HG02798 (cell line): ENCODE measurements around the gene CFAP69.

ENCODE experiments used
- ATAC-seq: cut with Tn5 transposase; IDR thresholded peaks from one replicate; pipeline ENCODE4 v1.9.1; 2021; ENCODE audit warnings: mild to moderate bottlenecking; ENCODE audit not compliant: unreplicated experiment, poor library complexity

CFAP69 gene, protein sequence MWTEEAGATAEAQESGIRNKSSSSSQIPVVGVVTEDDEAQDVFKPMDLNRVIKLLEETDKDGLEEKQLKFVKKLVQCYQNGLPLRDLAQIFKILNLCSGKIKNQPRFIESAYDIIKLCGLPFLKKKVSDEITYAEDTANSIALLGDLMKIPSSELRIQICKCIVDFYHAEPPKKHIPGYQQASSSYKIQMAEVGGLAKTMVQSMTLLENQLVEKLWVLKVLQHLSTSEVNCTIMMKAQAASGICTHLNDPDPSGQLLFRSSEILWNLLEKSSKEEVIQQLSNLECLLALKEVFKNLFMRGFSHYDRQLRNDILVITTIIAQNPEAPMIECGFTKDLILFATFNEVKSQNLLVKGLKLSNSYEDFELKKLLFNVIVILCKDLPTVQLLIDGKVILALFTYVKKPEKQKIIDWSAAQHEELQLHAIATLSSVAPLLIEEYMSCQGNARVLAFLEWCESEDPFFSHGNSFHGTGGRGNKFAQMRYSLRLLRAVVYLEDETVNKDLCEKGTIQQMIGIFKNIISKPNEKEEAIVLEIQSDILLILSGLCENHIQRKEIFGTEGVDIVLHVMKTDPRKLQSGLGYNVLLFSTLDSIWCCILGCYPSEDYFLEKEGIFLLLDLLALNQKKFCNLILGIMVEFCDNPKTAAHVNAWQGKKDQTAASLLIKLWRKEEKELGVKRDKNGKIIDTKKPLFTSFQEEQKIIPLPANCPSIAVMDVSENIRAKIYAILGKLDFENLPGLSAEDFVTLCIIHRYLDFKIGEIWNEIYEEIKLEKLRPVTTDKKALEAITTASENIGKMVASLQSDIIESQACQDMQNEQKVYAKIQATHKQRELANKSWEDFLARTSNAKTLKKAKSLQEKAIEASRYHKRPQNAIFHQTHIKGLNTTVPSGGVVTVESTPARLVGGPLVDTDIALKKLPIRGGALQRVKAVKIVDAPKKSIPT

DNA sequence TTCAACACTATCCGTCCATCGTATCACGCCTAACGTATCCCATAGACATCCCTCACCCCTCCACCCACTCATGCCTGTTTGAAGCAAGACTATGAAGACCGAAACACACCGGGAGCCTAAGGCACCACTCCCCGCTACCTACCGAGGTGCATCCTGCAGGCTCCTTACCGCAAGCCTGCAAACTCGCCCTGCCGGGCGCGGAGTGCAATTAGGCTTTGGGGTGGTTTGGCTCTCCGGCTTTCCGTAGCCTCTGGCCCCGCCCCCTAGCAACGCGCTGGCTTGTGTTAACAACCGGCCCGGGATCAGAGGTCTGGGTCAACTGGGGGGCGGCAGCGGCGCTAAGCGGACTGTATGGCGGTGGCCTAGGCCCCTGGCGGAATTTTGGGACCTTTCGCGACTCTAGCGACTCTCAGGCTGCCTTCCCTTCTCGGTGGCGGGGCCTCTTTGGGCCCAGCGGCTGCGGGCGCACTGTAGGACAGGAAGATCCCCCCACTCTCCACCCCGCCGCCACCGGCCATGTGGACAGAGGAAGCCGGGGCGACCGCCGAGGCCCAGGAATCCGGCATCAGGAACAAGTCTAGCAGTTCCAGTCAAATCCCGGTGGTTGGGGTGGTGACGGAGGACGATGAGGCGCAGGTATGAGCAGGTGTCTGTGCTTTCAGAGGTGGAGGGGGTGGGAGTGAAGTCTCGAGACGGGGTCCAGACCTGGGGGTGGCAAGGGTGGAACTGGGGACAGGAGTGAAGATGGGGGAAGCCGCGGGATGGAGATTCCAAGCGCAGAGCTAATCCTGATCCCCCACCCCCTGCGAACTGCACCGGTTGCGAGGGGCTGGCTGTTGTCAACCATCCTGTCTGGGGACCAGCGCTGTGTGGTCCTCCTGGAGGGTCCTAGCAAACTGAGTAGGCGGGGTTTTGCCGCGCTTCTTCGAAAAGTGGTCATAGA, at the start of gene CFAP69:
Gene CFAP69 (plus strand): TSS at position 266 of the 943 bp plus-strand sequence. CDS start 251 bp downstream, at position 517.
- ATAC-seq = peak; percentile 76

DNA sequence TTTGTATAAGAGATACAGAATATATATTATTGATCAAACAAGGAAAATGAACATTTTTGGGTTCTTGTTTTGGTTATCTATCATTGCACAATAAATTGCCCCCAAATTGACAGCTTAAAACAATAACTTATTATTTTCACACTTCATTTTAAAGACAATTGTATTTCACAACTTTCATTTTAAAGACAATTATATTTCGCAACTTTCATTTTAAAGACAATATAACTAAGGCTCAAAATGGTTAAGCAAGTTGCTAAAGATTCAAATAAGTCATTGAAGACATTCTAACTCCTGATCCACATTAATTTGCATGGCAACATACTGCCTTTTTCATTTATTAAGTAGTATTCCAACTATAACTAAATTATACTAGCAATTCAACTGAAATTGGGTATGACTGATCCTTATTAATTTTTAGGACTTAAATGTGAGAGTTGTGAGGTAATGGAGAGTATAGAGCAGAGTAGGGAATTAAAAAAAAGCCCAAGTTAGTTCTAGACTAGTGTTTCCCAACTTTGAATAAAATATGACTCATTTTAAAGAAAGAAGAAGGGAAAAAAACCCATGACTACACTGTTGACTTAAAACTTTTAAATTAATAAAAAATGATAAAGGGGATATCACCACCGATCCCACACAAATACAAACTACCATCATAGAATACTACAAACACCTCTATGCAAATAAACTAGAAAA, 43.3 kb upstream of the CFAP69 start:
- no peak for ATAC-seq

DNA sequence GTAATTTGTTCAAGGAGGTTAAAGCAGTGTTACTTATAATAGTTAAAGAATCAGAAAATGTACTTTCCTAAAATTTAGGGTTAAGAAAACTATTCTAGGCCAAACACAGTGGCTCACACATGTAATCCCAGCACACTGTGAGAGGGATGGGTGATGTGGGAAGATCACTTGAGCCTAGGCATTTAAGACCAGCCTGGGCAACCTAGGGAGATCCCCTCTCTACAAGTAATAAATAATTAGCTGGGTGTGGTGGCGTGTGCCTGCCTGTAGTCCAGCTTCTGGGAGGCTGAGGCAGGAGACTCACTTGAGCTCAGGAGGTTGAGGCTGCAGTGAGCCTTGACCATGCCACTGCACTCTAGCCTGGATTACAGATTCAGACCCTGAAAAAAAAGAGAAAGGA, 37.0 kb upstream of the CFAP69 start:
- ATAC-seq = no peak

DNA sequence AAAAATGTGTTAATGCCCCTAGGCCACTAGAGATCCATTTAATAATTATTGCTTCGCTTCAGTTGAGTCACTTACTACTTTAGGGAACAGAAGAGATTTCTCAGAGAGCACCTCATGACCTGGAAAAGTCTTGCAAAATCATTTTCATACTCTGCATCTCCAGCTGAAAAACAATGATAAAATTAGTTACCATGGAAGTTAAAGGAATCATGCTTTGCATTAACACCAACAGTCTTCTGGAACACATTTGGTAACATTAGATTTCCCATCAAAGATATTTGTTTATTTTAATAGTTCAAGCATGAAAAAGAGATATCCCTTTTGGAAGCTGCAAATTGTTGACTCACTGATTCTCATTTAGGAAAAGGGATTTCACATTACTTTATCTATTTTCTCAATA, 35.2 kb upstream of the CFAP69 start:
- ATAC-seq = no peak

DNA sequence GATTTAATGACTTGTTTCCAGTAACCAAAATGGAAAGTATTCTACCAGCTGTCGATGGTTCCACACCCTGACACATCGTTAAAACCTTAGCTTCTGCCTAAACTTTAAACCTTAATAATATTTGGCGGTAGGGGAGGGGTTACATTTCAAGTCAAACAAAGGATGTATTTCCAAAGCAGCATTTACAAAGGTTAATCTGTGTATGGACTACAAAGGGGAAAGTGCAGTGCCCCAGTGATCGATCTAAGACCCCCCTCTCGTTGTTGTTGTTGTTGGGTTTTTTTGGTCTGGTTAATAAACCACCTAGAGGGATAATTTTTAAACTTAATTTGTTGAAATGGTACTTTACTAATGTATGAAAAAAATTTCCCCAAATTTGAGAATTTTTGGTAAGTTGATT, 34.5 kb upstream of the CFAP69 start:
- no peak for ATAC-seq

DNA sequence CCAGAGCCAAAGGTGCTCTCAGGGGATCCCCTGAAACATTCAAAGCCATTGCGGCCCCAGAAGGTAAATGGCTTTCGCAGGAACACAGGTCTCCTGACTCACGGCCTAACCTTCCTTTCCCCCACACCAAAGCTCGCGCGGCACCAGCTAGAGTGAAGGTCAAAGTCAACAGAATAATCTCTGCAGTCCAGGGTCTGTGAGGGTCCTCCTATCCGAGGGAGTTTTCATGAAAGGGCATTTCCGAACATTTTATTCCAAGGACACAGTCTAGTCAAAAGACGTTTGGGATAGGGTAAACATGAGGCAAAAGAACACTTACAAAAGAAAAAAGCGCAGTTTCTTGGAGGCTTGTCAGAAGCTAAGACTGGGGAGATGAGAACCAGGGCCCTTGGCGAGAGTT, 34.0 kb upstream of the CFAP69 start:
- ATAC-seq = peak; percentile 21

DNA sequence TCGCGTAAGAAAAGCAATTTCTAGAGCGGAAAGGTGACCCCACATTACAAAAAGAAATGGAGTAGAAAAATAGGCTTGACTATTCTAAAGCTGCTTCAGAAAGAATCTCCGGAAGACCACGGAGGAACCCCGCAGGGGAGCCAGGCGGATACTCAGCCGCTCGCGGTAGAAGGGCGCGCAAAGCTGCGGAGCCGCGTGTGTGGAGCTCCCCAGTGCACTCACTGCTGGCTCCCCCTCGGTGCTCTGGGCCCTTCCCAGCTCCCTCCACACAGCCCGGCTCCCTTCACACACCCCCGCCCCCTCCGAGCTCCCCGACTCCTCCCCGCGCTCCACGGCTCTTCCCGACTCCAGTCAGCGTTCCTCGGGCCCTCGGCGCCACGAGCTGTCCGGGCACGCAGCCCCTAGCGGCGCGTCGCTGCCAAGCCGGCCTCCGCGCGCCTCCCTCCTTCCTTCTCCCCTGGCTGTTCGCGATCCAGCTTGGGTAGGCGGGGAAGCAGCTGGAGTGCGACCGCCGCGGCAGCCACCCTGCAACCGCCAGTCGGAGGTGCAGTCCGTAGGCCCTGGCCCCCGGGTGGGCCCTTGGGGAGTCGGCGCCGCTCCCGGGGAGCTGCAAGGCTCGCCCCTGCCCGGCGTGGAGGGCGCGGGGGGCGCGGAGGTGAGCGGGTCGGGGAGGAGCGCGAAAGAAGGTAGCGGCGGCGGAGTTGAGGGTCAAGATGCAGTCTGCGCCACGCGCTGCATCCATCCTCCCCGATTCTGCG, 33.4 kb upstream of the CFAP69 start, which contains the start of gene STEAP2:
Gene STEAP2 (plus strand): TSS at position 350 of the 758 bp plus-strand sequence. CDS start 13,343 bp downstream, outside the sequence.
- ATAC-seq = peak; percentile 91

DNA sequence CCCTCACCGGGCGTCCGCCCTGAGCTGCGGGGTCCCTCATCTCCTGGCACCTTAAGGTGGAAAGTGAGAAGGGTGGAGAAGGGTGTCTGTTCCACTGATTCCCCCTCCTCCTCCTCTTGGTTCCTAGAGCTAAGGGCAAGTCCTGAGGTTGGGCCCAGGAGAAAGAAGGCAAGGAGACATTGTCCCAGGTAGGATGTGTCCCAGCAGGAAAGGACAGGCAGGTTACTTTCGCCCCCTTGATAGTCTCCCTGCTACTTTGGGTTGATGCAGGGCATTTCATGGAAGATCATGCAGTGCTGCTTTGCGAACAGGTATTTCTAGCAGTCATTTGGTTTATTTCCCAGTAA, 32.9 kb upstream of the CFAP69 start:
- no peak for ATAC-seq

DNA sequence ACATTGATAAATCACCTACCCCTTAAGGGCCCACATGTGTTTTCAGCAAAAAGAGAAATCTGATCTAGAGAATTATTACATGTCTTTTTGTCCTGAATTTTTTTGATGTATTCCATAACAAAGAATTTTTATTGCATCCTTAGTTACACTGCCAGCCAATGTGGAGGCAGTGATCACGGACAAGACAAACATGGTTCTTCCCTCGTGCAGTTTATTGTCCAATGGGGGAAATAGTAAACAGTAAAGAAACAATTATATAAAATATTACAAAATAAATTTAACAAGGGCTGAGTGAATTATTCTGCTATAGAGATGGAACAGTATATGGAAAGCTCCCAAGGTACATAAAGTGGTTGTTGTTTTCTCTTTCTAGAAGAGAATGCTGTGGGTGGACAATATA, 31.5 kb upstream of the CFAP69 start:
- no peak for ATAC-seq

DNA sequence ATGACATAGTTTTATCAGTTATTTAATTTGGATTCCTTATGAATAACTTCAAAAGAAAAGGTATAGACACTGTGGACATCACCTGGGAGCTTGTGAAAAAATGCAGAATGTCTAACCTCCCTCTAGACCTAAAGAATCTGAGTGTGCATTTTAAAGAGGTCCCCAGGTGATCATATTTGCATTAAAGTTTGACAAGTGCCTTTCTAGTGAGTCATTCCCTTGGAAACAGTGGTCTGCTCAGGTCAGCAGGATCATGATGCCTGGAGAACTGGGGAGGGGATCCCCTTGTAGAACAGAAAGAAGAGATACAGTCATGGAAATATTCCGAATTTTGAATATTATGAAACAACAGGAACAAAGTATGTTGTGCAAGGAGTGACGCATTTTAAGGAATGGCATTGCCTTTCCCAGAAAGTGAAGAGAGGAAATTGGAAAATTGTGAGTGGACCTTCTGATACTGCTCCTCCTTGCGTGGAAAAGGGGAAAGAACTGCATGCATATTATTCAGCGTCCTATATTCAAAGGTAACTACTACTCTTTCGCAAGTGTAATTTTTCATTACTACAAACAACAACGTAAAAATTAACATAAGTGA, 28.8 kb upstream of the CFAP69 start:
- ATAC-seq = no peak

DNA sequence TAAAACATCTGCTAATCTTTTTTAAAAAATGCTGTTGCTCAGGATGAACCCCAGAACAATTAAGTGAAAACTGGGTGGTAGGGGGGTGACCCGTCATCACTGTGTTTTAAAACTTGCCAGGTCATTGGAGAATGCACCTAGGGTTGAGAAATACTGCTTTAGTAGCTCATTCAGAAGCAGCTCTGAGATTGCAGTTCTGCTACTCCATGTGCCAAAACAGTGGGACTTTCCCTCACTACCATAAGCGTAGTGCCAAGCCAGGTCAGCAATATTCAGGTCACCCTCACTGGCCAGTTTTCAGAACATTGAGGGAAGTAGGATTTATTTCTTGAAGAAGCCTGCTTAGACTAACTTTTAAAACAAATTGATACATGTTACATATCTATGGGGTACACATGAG, 28.2 kb upstream of the CFAP69 start:
- ATAC-seq = no peak

DNA sequence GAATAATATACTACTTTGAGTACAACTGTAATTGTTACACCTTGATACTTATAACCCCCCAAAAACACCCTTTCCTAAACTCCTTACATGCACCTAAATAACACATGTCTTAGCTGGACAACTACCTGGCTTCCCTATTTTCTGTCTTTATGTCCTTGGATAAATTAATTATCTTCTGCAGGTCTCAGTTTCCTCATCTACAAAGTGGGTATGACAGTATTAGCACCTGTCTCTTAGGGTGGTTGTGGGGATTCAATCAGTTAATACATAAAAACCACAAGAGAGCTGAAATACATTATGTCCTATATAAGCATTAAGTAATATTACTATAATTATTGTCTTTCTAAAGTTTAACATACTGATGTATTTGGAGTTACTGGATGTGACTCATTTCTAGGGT, 22.6 kb upstream of the CFAP69 start:
- no peak for ATAC-seq

DNA sequence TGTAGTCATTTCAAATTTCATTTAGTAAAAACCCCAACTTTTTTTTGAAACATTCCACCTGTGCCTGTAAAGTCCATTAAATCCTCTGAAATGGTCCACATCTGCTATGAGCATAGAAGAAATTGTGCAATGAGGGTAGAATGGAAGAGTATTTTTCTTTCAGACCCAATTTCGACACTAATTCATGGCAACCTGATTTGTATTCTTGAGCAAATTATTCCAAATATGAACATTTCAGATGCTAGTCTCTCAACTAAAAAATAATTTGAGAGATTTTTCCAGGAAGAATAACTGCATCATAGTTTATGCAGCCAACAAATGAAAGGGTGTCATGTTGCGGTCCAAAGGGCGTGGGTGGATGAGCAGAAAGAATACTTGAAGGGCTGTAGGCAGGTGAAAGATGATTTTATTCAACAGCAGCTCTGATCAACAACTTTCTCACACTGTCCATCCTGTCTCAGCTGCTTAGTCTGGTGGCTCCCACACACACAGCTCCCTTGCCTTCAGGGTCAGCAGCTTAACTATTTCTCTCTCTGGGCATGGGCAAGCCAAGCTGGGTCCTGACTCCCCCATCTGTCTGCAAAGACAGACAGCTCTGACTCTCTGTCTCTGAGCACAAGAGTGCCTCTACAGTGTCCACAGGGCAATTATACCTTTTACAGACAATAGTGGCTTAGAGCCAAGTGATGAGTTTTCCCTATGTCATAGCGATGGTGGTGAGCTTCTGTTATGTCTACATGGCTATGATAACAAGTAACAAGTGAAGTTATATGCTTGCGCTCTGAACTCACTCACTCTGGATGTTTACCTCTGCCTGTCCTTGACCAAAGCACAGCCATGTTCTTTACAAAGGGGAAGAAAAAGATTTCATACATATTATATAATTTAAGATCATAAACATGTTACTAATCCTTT, 21.9 kb upstream of the CFAP69 start:
- no peak for ATAC-seq

DNA sequence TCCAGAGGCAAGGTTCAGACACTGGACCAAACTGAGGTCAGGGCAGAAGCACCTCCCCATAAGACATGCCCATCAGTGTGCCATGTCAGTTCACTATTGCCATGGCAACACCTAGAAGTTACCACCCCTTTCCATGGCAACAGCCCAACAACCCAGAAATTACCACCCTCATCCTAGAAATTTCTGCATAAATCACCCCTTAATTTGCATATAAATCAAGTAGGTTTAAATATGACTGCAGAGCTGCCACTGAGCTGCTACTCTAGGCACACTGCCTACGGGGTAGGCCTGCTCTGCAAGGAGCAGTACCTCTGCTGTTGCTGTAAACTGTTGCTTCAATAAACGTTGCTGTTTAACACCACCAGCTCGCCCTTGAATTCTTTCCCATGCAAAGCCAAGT, 20.8 kb upstream of the CFAP69 start:
- ATAC-seq = no peak

DNA sequence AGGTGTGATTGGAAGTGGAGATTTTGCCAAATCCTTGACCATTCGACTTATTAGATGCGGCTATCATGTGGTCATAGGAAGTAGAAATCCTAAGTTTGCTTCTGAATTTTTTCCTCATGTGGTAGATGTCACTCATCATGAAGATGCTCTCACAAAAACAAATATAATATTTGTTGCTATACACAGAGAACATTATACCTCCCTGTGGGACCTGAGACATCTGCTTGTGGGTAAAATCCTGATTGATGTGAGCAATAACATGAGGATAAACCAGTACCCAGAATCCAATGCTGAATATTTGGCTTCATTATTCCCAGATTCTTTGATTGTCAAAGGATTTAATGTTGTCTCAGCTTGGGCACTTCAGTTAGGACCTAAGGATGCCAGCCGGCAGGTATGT, 19.8 kb upstream of the CFAP69 start:
- ATAC-seq = no peak

DNA sequence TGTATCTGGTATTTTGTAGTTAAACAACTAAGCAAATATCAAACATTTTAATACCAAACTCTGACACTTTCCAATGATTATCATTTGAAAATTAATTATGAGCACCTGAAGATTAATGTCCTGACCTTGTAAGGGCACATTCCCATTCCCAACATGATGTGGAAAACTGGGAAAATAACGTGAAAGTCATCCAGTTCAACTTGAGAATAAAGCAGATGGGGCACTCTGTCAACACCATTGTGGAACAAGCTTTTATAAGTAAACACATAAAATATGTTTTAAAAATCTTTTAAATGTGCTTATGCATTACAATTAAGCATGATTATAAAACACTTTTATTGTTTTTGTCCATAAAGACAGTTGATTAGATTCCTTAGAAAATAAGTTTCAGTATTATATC, 19.4 kb upstream of the CFAP69 start:
- ATAC-seq = no peak

DNA sequence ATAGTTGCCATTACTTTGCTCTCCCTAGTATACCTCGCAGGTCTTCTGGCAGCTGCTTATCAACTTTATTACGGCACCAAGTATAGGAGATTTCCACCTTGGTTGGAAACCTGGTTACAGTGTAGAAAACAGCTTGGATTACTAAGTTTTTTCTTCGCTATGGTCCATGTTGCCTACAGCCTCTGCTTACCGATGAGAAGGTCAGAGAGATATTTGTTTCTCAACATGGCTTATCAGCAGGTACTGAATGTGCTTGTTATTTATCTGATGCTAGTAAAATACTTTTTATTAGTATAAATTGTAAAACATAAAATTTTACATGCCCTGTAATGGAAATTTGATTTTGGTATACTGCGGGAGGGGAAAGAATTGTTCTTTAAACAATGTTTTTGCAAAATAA, 17.7 kb upstream of the CFAP69 start:
- no peak for ATAC-seq

DNA sequence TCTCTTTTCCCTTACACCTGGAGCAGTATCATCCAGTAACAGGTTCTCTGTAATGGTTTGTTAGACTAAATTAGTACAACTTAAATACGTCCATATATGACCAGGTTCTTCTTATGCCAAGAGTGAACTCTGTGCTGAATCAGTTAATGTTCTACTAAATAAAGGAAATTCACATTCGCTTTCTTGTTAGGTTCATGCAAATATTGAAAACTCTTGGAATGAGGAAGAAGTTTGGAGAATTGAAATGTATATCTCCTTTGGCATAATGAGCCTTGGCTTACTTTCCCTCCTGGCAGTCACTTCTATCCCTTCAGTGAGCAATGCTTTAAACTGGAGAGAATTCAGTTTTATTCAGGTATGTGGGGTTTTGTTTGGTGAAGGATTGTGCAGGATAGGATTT, 15.3 kb upstream of the CFAP69 start:
- ATAC-seq = no peak
